RPMI8226 (cell line): Measurements from ENCODE around the gene ACOXL.
"Not testable (repeated sequence)": the region's sequence is repeated elsewhere in the genome, so short reads cannot be mapped to it uniquely, and the experiment has no call there.

ENCODE experiments used
- DNase-seq: peaks from one replicate; pipeline ENCODE4 v3.0.0-alpha.2; 2015

The ACOXL gene

DNA sequence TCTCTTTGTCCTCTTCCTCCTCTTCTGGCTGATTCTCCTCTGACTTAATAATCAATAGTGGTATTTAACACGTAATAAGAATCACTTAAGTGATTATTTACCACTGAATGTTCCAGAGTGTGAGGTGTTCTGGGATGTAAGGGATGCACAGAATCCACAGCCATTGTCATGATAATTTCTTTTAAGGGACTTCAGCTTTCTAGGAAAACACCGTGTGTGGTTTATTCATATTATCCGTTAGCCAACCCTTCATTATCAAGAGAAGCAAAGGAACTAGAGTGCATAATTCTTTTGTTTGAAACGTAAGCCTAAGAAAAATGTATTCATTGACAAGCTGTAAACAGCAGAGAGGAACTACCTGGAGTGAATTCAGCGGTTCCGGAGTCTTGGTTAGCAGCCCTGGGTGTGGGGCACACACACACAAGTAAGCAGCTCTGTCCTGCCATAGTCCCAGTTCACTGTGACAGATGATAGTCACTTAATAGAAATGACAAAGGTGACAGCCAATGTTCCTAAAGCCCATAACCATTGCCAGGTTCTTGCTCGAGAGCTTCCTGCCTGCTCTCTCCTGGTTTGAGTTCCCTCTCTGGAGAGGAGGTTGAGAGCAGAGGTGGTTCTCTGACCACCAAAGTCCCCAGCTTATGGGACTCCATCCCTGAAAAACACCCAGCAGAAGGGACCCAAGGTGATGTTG, 101.9 kb downstream of the ACOXL start:
- DNase-seq: no peak

DNA sequence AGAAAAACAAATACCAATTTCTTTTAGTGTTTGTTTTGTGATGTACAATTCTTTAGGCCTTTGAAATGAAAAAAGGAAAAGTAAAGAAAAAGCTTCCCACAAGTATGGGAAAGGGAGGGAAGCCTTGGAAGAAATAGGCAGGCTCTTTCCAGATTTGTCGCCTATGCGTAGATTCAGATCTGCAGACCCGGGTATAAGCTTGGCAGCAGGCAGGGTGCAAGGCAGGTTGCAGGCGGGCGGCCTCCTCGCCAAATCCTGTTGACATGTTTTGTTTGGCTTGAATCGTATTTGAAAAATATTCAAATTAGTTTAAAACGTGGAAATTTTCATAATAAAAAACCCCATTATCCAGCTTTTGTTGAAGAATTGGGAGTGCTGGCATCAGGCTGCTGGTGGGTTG, 104.3 kb downstream of the ACOXL start:
- no peak for DNase-seq

DNA sequence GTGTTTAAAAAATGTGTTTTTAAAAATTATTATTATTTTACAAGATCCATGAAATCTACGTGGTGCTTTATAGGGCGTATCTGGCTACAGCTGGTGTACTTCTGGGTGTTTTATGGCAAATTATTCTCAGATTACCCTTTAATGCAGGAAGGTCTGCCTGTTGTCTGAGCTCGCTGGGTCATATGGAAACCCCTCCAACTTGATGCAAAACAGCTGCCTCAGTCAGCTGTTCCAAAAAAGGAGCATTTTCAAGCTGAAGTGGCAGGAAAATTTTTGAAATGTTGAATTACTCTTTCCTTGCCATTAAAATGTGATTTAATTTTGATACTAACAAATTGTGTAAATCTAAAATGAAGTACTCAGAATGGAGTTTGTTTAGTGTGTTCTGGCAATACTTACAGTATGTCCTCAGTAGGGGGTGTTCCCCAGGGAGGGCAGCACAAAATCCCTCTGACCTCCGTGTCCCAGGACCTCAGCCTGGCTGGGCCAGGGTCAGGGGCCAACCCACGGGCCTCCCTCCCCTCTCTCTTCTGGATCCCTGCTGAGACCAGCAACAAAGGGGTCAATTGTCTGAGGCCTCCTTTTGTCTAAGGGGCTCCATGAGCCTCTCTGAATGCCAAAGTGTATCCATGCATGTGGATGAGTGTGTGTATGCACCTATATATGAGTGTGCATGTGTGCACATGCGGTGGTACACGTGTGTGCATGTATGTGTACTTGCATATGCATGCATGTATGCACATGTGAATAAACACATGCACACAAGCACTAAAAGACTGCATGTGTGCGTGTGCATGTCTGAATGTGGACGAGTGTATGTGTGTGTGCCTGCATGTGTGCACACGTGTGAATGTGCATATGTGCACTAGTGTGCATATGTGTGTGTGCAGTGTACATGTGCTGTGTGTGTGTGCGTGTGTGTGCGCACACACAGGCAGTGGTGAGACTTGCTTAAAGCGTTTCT, 105.4 kb downstream of the ACOXL start:
- DNase-seq: no peak

DNA sequence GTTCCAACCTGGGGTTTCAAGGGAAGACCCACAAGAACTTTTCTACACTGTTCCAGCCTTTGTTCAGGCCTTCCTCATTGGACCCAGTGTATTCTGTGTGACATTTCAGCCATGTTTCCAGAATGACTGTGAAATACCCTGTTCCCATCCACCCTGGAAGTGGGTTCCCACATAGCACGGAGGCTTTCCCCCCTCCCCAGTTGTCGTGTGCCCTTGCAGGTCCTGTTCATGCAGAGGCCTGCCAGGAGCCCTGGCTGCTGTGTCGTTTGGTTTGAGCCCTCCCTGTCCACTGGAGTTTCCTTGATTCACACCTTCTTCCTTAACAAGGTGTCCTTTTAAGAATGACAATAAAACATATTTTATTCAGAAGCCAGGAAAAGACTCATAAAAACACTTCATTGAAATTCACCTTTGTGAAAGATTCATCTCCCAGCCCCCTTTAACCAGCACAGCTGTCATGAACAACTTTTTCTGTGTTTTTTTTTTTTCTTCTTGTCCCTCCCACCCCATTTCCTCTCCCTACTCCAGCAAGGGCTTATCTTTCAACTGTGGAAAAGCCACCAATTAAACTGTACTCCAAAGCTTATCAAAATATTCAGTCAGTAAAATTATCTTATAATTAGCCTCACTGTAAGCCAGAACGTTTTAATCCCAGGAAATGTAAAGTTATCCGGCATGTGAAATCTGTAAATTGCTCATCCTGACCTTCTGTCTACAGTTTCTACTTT, 106.4 kb downstream of the ACOXL start:
- no peak for DNase-seq

DNA sequence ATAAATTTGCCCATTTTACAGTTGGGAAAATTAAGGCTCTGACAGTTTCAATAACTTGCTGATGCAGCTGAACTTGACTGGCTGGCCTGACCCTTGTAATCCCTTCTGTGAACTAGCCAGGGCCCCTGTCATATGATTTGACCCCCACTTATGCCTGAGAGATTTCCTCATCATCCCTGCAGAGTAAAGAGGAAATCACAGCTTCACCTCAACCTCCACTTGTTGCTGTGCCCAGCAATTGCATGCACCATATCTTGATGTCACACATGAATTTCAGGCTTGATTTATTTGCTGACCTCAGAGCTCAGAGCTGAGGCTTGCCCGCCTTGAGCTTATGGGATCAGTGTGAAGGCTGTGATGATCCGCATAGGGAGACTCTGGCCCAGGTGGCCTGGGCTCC, 108.1 kb downstream of the ACOXL start:
- no peak for DNase-seq

DNA sequence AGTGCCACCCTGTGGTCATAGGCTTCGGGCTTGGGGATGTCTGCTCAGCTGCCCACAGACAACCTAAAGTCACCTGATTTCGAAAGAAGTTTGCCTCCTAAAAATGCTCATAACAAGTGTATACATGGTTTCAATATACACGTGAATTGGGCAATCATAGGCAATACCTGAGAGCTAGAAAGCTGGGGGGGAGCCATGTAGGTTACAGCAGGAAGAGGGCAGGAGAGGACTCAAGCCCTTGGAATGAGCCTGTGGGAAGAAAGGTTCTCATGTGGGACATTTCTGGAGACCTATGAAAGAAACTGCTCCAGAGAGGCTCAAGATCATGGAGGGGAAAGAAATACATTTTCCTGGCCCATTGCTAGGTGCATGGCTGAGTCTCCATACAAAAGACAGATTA, 109.7 kb downstream of the ACOXL start:
- no peak for DNase-seq

DNA sequence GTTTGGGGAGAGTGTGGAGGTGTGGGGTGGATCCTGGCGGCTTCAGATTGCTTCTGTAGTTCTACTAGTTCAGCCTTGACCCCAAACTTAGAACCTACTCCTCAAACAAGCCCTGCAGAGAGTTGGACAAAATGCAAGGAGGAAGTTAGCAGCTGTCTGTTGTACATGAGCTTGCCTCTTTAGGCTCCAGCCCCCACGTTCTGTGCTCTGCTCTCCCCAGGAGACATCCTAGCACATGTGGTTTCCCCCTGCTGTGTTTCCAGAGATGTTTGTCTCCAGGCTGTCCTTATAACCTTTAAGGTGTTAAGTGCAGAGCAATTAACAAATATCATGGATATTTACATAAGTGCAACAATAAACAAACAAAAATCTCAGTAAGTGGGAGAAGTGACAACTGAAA, 111.1 kb downstream of the ACOXL start:
- DNase-seq: no peak

DNA sequence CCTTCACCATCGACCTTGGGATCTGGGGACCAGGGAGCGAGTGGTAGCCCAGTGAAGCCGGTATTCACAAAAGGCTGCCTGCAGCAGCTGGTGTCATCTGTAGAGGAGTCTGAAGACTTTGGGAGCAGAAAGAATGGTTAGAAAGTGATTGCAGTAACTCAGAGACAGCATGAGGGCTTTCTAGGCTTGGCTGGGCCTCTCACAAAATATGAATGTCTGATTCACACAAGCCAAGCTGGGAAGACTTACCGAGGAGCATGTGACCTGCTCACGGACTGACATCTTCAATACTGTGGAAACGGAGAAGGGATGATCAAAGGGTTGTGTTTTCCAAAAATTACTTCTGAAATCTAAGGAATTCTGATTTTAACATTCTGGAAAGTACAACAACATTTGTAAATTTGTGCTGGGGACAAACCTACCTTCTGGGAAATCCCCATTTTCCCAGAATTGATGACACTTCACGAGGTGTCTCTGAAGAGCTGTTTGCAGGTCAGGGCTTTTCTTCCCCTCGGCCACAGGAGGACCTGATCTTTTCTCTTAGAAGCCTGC, 111.7 kb downstream of the ACOXL start:
- no peak for DNase-seq

DNA sequence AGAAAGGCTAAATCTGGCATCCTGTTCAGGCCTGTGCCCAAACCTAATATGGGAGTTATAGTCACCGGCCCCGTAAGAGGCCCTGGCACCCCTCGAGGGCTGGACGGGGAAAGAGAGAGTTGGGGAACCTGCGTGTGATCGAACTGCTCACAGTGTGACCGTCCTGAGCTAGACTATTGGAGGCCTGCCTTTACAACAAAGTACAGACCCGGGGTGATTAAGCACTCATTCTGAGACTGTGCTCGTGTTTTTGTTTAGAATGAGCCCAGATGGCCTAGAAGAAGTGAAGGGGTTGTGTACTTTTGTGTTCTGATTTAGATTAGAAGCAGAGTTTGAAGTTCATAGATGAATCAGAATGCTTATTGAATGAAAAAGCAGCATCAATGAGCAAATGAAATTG, 115.3 kb downstream of the ACOXL start:
- no peak for DNase-seq

DNA sequence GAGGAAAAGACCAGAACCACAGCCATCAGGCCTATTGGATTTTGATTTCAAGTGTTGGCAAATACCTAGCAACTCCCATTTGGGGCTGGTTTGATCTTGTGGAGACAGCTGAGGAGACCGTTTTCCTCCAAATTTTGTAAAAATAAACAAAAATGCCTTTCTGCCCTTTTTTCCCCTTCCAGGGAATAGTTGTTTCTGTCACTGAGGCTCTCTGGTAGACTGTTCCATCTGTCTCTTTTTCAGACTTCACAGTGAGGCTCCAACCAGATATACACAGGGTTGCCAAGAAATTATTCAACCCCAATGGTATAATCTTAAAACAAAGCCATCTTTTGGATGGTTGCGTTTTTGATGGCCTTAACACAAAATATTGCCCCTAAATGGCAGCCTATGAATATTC, 115.7 kb downstream of the ACOXL start:
- no peak for DNase-seq

DNA sequence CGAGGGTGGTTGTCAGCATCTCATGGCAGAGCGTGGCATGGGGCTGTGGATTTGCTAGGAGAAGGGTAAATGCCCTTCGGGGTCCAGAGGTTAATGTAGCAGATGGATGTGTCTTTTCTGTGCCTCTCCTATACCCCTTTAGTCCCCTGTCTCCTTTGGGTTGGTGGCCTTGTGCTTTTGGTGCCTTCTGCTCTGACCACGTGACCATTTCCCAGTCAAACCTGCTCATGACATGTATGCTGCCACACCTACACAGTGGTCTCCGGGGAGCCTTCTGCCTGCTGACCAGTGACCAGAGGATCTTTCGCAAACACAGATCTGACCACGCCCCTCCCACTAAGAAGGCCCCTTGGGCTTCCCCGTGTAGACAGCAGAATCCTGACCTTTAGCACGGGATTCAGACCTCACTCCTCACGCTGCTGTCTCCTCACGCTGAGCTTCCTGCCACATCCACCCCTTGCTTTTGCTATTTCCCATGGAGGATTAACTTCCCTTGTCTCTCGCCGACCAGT, 116.2 kb downstream of the ACOXL start:
- DNase-seq: no peak

DNA sequence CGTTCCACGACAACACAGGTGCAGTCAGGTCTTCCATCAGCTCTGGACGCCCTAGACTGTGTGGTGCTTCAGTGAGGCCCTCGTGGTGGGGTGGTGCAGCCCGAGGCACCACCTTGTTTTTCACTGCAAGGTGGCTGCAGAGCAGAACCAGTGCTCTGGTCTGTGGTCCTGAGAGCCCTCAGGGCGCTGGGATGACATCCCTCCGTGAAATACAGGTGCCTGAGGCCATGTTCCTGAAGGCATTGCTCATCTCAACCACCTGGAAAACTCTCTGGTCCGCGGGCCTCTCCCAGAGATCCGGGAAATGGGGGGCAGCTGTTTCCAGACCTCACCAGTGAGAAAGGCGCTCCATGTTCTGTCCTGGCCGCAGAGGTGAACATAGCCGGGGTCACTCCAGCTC, 119.2 kb downstream of the ACOXL start:
- DNase-seq: no peak

DNA sequence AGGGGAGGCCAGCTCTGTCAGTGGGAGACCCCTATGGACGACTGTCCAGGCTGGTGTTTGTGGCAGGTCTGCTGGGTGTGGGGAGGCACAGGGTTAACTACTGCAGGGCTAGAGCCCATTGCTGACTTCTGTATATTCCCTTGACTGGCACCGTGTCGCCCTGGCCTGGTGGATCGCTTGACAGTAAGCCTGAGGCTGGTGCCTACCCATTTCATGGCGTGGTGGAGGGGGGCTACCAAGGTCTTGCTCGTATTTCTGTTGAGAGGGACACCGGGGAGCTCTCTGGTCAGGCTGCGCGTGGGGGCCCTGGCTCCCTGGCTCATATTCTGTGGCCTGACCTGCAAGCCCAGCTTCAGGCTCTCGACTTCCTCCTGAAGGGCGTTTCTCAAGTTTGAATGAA, 119.7 kb downstream of the ACOXL start:
- no peak for DNase-seq

DNA sequence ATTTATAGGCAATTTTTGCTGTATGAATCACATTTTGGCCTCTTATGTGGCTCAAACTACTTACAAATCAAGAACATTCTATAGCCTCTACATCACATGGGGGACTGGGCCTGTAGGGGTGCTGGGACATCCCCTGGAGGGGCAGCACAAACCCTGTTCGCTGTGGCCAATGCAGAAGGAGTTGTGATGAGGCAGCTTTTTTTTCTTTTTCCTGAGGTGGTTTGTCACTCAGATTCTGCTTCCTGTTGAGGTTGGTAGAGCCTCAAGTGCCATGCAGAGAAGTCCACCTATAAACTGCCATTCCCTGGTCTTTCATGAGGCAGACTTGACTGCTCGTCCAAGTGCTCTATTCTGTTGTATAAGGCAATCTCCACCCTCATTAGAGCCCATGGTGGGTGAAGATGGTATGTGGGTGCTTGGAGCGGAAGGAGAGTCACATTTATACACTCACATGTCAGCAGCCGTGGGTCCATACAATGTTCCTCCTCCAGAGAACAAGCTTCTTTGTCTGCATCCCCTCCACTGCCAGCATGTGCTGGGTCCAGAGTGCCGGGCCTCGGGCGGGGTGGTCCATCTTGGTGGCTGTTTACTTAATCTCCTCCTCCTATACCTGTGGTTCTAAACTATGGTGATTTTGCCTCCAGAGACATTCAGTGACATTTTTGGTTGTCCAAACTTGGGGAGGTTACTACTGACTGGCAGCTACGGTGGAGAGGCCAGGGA, 120.3 kb downstream of the ACOXL start:
- no peak for DNase-seq

DNA sequence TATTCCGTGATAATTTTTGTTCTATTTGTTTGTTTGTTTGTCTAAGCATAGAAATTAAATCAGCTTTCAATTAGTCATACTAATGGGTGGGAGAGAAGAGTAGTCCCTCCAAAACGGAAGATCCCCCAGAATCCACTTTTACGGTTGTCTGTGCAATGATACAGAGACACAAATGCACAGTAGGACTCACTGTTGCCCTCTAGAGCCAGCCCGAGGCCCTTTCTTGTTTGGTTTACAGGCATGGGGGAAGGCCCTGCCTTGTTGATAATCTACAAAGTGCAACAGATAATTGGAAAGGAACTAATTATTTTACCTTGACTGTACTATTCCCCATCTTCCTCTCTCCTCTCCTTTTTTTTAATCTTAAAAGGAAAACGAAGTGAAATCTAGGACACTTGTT, 121.1 kb downstream of the ACOXL start:
- peak; percentile 53 for DNase-seq

DNA sequence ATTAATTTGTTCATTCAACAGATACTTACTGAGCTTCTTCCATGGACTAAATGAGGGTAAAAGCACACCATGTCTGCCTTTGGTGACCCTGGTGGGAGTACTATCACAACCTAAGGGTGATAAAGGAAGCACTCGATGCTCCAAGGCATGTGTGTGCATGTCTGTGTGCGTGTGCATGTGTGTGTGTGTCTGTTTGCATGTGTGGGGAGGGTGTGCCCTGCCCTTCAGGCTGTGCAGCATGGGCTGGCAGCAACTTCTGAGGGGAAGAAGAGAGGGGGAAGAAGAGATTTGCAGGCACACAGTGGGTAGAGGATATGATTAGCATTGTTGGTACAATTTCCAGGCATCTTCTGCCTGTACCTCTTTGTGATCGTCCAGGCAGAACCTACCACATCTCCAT, 121.6 kb downstream of the ACOXL start:
- no peak for DNase-seq

DNA sequence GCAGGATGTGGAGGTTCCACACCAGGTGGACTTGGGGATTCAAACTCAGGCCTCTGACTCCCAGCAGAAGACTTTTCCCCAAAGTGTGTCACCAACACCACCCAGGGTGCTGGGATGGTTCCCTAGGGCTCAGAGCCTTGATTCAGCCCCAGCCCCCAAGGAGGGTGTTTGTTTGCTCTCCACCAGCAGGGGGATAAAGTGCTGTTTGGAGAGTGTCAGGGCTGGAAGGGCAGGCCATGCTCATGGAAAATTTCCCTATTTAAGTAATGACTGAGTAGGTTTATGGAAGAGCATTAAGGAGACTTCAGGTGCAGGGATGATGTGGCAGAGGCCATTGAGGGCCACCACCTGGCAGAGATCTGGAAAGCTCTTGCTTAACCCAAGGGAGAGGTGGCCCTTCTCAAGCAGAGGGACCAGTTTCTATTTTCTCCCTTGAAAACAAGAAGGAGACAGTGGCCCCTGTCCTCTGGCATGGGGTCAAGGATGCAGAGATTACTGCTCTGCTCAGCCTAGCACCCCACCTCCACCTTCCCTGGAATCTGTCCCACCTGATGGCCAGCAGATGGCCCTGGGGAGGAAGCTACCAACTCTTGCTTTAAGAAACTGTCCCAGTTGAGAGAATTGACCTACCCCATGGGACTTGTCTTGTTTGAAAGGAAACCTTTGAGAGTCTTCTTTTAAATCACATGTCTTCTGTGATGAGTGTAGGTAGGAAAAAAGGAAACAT, 122.1 kb downstream of the ACOXL start:
- DNase-seq: peak; percentile 54

DNA sequence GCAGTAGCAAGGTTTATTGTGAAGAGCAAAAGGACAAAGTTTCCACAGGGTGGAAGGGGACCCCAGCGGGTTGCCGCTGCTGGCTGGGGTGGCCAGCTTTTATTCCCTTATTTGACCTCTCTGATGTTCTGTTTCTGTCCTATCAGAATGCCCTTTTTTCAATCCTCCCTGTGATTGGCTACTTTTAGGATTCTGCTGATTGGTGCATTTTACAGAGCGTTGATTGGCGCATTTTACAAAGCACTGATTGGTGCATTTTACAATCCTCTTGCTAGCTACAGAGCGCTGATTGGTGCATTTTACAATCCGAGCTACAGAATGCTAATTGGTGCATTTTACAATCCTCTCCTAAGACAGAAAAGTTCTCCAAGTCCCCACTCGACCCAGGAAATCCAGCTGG, 123.5 kb downstream of the ACOXL start:
- not testable (repeated sequence) for DNase-seq

DNA sequence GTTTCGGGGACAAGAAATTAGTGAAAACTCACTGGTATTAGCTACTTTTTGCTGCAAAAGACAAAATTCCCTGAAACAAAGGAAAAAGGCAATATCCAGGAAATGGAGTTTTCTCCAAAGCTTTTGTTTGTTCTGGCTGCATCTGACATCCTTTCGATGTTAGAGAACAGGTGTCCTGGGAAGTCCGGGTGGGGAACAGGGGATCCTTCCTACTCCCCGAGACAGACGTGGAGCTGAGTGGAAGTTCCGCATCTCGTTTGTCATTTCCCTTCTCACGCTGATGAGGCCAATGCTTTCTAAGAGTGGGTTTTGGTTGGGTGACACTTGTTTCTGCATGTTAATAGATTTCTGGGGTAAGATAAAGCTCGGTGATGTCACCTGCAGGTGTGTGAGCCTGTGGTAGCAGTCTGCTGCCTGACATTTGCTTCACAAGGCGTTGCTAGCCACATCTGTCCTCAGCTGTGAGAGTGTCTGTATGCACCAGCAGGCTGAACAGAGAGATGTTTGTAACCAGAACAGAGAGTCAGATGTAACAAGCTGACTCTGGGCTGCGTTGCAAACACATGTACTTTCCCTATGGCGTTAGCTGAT, 125.9 kb downstream of the ACOXL start:
- DNase-seq: peak; percentile 93

DNA sequence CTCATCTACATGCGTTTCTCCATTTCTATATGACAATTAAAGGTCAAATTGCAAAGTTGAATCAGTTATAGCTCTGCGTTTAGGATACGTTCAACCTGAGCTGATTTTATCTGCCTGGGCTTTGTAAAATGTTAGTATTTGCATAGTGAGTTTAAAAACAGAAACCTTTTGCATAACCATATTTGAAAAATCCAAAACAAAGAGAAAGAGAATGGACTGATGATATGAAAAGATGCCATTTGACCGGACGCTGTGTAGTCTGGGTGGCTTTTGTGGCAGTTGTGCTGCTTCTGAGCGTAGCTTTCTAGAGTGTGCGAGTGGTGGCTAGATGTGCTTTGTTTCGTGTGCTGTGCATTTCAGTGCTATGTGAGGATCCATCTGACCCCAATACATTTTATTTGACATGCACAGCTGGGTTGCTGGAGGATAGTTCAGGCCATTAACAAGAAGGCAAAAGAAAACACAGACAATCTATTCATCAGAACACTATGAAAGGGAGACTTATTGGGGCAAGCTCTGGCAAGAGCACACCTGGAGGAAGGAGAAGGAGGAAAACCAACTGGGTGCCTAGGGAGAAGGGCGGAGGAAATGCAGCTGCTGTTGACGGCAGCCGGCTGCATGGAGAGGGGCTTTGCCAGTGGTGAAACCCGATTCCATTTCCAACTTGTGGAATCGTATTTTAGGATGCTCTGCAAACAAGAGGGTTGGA, 126.8 kb downstream of the ACOXL start:
- no peak for DNase-seq

DNA sequence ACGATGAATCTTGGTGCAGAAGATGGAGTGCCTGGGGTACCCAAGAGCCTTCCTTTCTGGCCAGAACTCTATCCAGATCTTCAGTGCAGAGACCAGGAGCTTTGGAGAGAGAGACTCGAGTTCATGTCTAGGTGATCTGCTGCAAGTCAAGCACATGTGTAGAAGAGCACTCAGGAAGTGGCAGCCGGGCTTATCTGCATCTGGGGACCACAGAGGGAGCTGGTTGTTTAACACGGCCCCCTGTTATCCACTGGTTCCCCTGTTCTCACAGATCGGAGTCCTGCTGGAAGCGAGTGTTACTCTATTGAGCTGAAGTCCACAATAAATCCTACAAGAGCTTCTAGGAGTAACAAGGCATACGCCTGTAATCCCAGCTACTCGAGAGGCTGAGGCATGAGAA, 128.3 kb downstream of the ACOXL start:
- DNase-seq: no peak
